DND-41 (cell line): ENCODE measurements around the gene INPP5F.

Experiments used
- ATAC-seq: fragments of 200-7000 bp; cut with Tn5 transposase; 3 replicates; pipeline ENCODE4 v1.9.1; 2021; ENCODE audit warnings: low read depth; ENCODE audit not compliant: insufficient read depth
- DNase-seq: peaks from one replicate; pipeline ENCODE4 v3.0.0-alpha.2; 2020
- H2AFZ ChIP-seq: 2 replicates; pipeline ENCODE4 v1.6.0; 2012; ENCODE audit warnings: low read depth, low read length
- H3K27ac ChIP-seq: 2 replicates; pipeline ENCODE4 v1.5.1; 2012; ENCODE audit warnings: low read length, inconsistent platforms
- H3K27me3 ChIP-seq: fragments of 200-600 bp; sonication (generic); 2 replicates; pipeline ENCODE4 v1.6.0; 2012; ENCODE audit warnings: low read length, mild to moderate bottlenecking, inconsistent platforms; ENCODE audit not compliant: insufficient read depth, poor library complexity
- H3K36me3 ChIP-seq: 2 replicates; pipeline ENCODE4 v1.5.1; 2012; ENCODE audit warnings: low read length, inconsistent platforms; ENCODE audit not compliant: insufficient read depth
- H3K4me1 ChIP-seq: 2 replicates; pipeline ENCODE4 v1.5.1; 2012; ENCODE audit warnings: mild to moderate bottlenecking, low read length; ENCODE audit not compliant: insufficient read depth
- H3K4me2 ChIP-seq: 2 replicates; pipeline ENCODE4 v1.6.0; 2012; ENCODE audit warnings: mild to moderate bottlenecking, moderate library complexity, low read length, inconsistent platforms; ENCODE audit not compliant: insufficient read depth
- H3K4me3 ChIP-seq, 2 experiments: fragments of 200-600 bp in 1 of 2; shearing (Covaris generic) in 1 of 2; 2 replicates each; pipeline ENCODE4 v1.5.1; 2012 to 2016; ENCODE audit warnings: inconsistent platforms in 2 of 2, low read length in 2 of 2, mild to moderate bottlenecking in 2 of 2, low read depth in 1 of 2, moderate library complexity in 1 of 2
- H3K79me2 ChIP-seq: 2 replicates; pipeline ENCODE4 v1.6.0; 2012; ENCODE audit warnings: low read length, inconsistent platforms; ENCODE audit not compliant: insufficient read depth
- H3K9ac ChIP-seq: 2 replicates; pipeline ENCODE4 v1.6.0; 2012; ENCODE audit warnings: low read depth, mild to moderate bottlenecking, inconsistent platforms, low read length, moderate library complexity
- H3K9me3 ChIP-seq: 2 replicates; pipeline ENCODE4 v1.5.1; 2012; ENCODE audit warnings: low read length, moderate library complexity, mild to moderate bottlenecking, inconsistent platforms; ENCODE audit not compliant: insufficient read depth, severe bottlenecking
- H4K20me1 ChIP-seq: 2 replicates; pipeline ENCODE4 v1.6.0; 2012; ENCODE audit warnings: low read length; ENCODE audit not compliant: insufficient read depth
- EZH2 ChIP-seq: IDR thresholded peaks from 3 replicates; pipeline ENCODE4 v1.6.1; 2012; ENCODE audit warnings: borderline replicate concordance, low read depth, mild to moderate bottlenecking, moderate library complexity, low read length, inconsistent platforms; ENCODE audit not compliant: severe bottlenecking
- TF ChIP-seq, protein P1 (sequence below): IDR thresholded peaks from 2 replicates; pipeline ENCODE4 v1.5.1; 2012; ENCODE audit warnings: borderline replicate concordance, low read length, moderate library complexity, mild to moderate bottlenecking; ENCODE audit not compliant: poor library complexity, severe bottlenecking; ENCODE audit errors: extremely low read depth

Gene INPP5F

DNA sequence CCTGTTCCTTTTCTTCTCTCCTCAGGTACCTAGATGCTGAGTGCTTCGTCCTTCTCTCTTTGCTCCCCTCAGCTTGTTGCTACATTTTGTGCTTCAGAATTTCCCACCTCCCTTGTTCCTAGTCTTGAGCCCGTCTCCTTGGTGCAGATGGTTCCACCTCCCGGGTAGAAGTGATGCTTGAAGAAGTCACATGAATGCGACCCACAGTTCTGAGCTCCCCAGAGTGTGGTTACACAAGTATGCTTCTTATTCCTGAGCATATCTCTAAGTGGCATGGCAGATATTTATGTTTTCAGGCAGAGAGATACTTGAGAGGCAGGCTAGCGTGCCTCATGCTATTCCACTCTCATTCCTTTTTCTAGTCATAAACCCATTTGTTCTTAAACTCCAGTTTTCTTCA lies 34.0 kb downstream of the INPP5F start:
- ATAC-seq: no peak
- no peak for TF ChIP-seq EZH2
- TF ChIP-seq, protein P1, sequence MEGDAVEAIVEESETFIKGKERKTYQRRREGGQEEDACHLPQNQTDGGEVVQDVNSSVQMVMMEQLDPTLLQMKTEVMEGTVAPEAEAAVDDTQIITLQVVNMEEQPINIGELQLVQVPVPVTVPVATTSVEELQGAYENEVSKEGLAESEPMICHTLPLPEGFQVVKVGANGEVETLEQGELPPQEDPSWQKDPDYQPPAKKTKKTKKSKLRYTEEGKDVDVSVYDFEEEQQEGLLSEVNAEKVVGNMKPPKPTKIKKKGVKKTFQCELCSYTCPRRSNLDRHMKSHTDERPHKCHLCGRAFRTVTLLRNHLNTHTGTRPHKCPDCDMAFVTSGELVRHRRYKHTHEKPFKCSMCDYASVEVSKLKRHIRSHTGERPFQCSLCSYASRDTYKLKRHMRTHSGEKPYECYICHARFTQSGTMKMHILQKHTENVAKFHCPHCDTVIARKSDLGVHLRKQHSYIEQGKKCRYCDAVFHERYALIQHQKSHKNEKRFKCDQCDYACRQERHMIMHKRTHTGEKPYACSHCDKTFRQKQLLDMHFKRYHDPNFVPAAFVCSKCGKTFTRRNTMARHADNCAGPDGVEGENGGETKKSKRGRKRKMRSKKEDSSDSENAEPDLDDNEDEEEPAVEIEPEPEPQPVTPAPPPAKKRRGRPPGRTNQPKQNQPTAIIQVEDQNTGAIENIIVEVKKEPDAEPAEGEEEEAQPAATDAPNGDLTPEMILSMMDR: no peak
- H3K9me3 ChIP-seq: no peaks in the 10 kb centered on the region

DNA sequence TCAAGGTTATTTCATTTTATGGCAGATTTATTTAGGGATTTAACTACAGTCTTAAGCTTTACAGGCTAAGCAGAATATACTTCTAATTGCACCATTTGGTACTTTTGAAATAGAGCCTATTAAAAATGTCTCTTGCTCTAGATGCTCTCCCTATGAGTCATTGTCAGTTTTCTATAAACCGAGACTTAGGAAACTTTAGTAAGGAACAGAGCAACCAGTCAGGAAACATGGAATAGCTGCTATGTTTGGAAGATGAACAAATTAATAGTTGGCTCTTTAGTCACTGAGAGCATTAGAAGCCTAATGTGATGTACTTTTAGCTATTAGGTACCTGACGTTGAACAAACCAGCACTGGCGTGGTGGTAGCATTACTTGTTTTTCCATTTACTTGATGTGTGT lies 35.3 kb downstream of the INPP5F start:
- H3K9me3 ChIP-seq: no peaks in the 10 kb centered on the region
- H3K27ac ChIP-seq: no peak overlapping the region
- H3K4me1 ChIP-seq: no peaks in the 10 kb centered on the region
- no peak for ATAC-seq
- no peak overlapping the region for H3K9ac ChIP-seq
- no peak for DNase-seq
- no peaks in the 10 kb centered on the region for H3K36me3 ChIP-seq
- TF ChIP-seq EZH2: no peak
- TF ChIP-seq, protein P1: no peak
- no peaks in the 10 kb centered on the region for H3K27me3 ChIP-seq
- H3K79me2 ChIP-seq: no peaks in the 10 kb centered on the region
- H3K4me3 ChIP-seq: no peak overlapping the region
- no peak overlapping the region for H3K4me2 ChIP-seq
- H4K20me1 ChIP-seq: no peaks in the 10 kb centered on the region
- H2AFZ ChIP-seq: no peak overlapping the region

More for the DNA sequence above, 34.0 kb downstream of the INPP5F start:
- DNase-seq: no peak
- no peak overlapping the region for H3K9ac ChIP-seq
- no peaks in the 10 kb centered on the region for H3K27me3 ChIP-seq
- H3K4me2 ChIP-seq: no peak overlapping the region
- no peak overlapping the region for H3K27ac ChIP-seq
- H3K36me3 ChIP-seq: no peaks in the 10 kb centered on the region
- no peak overlapping the region for H3K4me3 ChIP-seq
- no peaks in the 10 kb centered on the region for H3K79me2 ChIP-seq
- no peaks in the 10 kb centered on the region for H3K4me1 ChIP-seq
- no peaks in the 10 kb centered on the region for H4K20me1 ChIP-seq
- H2AFZ ChIP-seq: no peak overlapping the region

DNA sequence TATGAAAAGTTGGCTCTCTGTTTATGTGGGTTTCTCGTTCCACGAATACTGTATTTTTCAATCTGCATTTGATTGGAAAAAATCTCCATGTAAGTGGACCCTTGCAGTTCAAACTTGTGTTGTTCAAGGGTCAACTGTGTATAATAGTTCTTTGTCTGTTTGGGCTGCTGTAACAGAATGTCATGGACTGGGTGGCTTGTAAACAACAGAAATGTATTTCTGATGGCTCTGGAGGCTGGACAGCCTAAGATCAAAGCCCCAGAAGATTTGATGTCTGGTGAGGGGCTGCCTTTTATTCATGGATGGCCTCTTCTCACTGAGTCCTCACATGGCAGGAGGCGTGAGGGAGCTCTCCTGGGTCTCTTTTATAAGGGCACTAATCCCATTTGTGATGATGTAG lies 36.2 kb downstream of the INPP5F start:
- no peak for ATAC-seq
- no peaks in the 10 kb centered on the region for H3K27me3 ChIP-seq
- TF ChIP-seq, protein P1: no peak
- no peak for TF ChIP-seq EZH2
- no peaks in the 10 kb centered on the region for H3K36me3 ChIP-seq
- no peak overlapping the region for H3K4me3 ChIP-seq
- no peak overlapping the region for H3K9ac ChIP-seq
- H3K27ac ChIP-seq: no peak overlapping the region
- no peaks in the 10 kb centered on the region for H3K79me2 ChIP-seq
- no peaks in the 10 kb centered on the region for H4K20me1 ChIP-seq
- H3K4me2 ChIP-seq: no peak overlapping the region
- no peaks in the 10 kb centered on the region for H3K4me1 ChIP-seq
- H3K9me3 ChIP-seq: no peaks in the 10 kb centered on the region
- no peak for DNase-seq
- H2AFZ ChIP-seq: no peak overlapping the region

DNA sequence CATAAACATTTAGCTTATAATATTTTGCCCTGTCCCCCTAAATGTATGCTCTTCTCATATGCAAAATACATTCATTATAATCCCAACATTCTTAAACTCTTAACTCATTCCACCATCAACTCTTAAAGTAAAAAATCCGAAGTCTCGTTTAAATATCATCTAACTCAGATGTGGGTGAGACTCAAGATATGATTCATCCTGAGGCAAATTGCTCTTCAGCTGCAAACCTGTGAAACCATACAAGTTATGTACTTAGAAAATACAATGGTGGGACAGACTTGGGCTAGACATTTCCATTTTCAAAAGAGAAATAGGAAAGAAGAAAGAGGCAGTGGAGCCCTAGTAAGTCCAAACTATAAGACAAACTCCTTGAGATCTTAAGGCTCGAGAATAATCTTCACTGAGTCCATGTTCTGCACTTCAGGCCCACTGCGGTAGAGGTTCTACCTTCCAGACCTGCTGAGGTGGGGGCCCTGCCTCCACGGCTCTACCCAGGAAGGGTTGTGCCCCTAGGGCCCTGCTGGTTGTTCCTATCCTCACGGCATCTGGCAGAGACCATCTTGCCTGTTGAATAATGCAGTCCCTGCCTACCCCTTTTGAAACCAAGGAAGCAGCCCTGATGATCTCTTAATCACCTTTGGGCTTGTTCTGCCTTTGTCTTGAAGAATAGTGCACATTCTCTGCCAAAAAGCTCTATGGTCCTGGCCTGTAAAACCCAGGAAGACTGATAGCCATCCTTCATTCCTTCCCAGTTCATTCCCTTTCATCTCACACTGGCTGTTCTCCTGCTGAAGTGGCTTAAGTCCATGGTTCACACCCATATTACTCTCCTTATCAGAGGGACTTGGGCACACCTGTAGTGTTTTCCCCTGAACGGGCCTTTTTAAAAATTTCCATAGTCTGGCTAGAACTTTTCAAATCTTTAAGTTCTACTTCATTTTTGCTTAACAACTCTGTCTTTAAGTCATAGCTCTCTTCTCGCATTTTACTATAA lies 37.3 kb downstream of the INPP5F start:
- Histone ChIP-seq H3K36me3 (no peaks in the 10 kb centered on the region), H3K4me3 (no peak overlapping the region), H3K79me2 (no peaks in the 10 kb centered on the region), H3K9ac (no peak overlapping the region), H3K4me2 (no peak overlapping the region), H3K9me3 (no peaks in the 10 kb centered on the region), H3K27me3 (no peaks in the 10 kb centered on the region), H3K27ac (no peak overlapping the region), H4K20me1 (no peaks in the 10 kb centered on the region), H3K4me1 (no peaks in the 10 kb centered on the region), H2AFZ (no peak overlapping the region)
- ATAC-seq: no peak
- TF ChIP-seq EZH2: no peak
- TF ChIP-seq, protein P1: no peak
- no peak for DNase-seq
